HG02973 (cell line): ENCODE measurements around the gene TGIF2LX.
"Not testable (repeated sequence)": the region's sequence is repeated elsewhere in the genome, so short reads cannot be mapped to it uniquely, and the experiment has no call there.

Source experiments
- ATAC-seq: cut with Tn5 transposase; IDR thresholded peaks from one replicate; pipeline ENCODE4 v1.9.1; 2021; ENCODE audit warnings: moderate library complexity; ENCODE audit not compliant: unreplicated experiment

TGIF2LX gene

DNA sequence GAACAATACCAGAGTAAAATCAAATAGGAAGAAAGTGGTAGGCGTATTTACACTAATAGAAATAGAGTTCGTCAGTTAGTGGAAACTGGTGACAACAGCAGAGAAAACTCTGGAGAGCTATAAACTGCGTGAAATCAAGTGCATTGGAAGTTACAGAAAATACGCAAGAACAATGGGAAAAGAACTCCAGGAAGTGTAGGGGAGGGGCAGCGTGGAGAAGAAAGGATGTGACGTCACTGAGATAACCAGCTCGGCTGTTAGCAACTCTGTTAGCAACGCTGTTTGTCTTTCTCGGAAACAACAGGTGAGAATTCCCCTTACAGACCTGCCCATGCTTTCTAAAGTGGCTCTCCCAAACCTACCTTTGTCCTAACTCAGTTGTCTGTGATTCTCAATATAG is at the start of gene TGIF2LX:
TGIF2LX (plus strand) TSS at position 244 of the 400 bp plus-strand sequence. CDS start 178 bp downstream, outside the sequence.
- ATAC-seq, result not testable (repeated sequence)

DNA sequence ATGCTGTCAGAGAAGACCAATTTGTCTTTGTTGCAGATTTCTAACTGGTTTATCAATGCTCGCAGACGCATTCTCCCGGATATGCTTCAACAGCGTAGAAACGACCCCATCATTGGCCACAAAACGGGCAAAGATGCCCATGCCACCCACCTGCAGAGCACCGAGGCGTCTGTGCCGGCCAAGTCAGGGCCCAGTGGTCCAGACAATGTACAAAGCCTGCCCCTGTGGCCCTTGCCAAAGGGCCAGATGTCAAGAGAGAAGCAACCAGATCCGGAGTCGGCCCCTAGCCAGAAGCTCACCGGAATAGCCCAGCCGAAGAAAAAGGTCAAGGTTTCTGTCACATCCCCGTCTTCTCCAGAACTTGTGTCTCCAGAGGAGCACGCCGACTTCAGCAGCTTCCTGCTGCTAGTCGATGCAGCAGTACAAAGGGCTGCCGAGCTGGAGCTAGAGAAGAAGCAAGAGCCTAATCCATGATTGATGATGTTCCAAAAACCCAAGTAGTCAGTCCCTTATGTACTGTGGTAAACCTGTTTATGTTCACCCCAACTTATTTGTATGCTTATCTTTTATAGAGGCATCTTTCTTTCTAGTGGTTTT is 728 bp downstream of the TGIF2LX start:
- ATAC-seq, result not testable (repeated sequence)

DNA sequence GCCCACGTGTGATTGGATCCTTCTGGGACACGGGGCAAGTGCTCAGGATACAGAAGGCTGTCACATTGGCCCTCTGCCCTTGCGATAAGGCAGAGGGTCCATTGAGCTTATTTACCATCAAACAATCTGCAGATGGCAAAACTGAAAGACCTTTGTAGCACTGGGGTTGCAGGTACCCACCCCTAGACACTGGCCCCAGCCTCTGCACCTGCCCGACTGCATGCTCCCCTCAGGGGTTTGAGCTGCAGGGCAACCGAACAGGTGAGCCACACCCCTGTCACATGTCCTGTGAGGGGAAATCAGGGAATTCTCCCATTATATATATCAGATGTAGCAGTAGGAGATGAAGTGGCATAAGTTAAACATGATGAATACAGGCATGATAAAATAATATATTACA is 21.4 kb downstream of the TGIF2LX start:
- ATAC-seq, result not testable (repeated sequence)

DNA sequence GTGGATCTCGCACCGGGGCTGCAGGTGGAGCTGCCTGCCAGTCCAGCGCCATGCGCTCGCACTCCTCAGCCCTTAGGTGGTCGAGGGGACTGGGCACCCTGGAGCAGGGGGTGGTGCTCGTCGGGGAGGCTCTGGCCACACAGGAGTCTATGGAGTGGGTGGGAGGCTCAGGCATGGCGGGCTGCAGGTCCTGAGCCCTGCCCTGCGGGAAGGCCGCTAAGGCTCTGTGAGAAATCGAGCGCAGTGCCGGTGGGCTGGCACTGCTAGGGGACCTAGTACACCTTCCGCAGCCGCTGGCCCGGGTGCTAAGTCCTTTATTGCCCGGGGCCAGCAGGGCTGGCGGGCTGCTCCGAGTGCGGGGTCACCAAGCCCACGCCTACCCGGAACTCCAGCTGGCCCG is 43.9 kb downstream of the TGIF2LX start:
- ATAC-seq, result not testable (repeated sequence)
